ENCODE data around the gene CDC42BPB. TPM values are rescaled to one million over a fixed set of nuclear protein-coding genes. Genes with fewer than 3 reads are reported as not detected.

Gene CDC42BPB
- polyA plus RNA-seq, 1 of the 3 experiments (the other 2 are of a cell fraction) = 61.6 TPM

DNA sequence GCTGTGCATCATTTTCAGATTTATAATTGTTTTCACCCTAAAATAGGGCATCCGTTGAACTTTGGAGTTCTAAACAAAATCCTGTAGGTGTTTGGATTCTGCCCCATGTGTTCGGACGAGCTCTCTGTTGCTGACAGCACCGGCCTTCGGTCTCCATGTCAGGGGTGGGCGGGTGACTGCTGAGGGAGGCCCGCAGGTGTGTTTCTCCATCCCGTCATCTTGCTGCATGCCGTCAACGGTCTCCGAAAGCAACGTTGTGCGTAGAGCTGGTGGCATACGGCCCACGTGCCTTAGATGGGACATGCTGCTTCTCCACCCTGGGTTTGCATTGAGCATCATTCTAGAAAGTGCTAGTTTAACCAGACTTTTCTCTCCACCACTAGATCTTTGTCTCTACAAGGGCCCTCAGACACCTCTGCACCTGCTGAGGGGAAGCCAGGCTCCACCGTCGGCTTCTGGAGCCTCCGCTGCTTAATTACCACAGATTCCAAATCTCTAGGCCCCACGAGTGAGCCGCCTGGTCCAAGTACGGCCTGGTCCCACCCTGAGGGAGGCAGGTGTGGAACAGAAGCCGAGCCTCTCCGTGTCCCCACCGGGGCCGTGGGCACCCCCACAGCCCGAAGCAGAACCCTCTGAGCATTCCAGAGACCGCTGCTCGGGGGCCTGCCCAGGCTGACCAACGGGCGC lies 150.6 kb downstream of the CDC42BPB start (continued):
- no peak for TF ChIP-seq CTCF (IDR thresholded peaks at IDR 0.05)
- no peak for TF ChIP-seq NRF1 (IDR thresholded peaks at IDR 0.05; ENCODE audit: low read depth, low read length)
- no peak for TF ChIP-seq PBX3 (IDR thresholded peaks at IDR 0.05)

DNA sequence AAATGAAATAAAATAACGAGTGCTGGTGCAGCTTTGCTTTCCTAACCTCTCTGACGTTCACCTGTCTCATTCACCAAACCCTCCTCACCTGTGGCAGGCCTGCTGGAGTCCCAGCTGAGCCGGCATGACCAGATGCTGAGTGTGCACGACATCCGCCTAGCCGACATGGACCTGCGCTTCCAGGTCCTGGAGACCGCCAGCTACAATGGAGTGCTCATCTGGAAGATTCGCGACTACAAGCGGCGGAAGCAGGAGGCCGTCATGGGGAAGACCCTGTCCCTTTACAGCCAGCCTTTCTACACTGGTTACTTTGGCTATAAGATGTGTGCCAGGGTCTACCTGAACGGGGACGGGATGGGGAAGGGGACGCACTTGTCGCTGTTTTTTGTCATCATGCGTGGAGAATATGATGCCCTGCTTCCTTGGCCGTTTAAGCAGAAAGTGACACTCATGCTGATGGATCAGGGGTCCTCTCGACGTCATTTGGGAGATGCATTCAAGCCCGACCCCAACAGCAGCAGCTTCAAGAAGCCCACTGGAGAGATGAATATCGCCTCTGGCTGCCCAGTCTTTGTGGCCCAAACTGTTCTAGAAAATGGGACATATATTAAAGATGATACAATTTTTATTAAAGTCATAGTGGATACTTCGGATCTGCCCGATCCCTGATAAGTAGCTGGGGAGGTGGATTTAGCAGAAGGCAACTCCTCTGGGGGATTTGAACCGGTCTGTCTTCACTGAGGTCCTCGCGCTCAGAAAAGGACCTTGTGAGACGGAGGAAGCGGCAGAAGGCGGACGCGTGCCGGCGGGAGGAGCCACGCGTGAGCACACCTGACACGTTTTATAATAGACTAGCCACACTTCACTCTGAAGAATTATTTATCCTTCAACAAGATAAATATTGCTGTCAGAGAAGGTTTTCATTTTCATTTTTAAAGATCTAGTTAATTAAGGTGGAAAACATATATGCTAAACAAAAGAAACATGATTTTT lies 151.9 kb downstream of the CDC42BPB start:
- Histone ChIP-seq H4K20me1 (ENCODE audit: insufficient read depth) (no peaks in the 10 kb centered on the region), H3K36me3 (replicated peaks in 1 of 2; ENCODE audit: control insufficient read depth in 1 of 2, insufficient read depth in 2 of 2, low read length in 1 of 2) (peaks cover 13 to 24% of the 10 kb centered on the region in 2 experiments), H3K27ac (ENCODE audit: low read depth in 2 of 2, low read length in 1 of 2) (no peak overlapping the region), H3F3A (replicated peaks; ENCODE audit: insufficient read depth) (peaks cover 3% of the 10 kb centered on the region), H3K4me2 (no peak overlapping the region), H3K9ac (no peak overlapping the region), H3K9me3 (no peaks in the 10 kb centered on the region), H3K4me1 (ENCODE audit: control insufficient read depth in 1 of 2, insufficient read depth in 2 of 2, low read depth in 1 of 2, low read length in 1 of 2) (no peaks in the 10 kb centered on the region), H3K79me2 (ENCODE audit: insufficient read depth) (no peaks in the 10 kb centered on the region), H3K4me3 (ENCODE audit: low read depth in 2 of 2, low read length in 1 of 2) (no peak overlapping the region), H3K9me2 (no peaks in the 10 kb centered on the region), H3K27me3 (ENCODE audit: insufficient read depth) (no peaks in the 10 kb centered on the region), H2AFZ (ENCODE audit: low read depth) (no peak overlapping the region)
- 96% methylated on average over 38 of the region's 38 CpGs for WGBS (ENCODE audit: low lambda C conversion rate)
- no peak for TF ChIP-seq EZH2phosphoT487 (IDR thresholded peaks at IDR 0.05; ENCODE audit: borderline replicate concordance, low read depth)
- TF ChIP-seq GATA2 (CRISPR knock-in tag; IDR thresholded peaks at IDR 0.05) = no peak
- TF ChIP-seq, protein P1, sequence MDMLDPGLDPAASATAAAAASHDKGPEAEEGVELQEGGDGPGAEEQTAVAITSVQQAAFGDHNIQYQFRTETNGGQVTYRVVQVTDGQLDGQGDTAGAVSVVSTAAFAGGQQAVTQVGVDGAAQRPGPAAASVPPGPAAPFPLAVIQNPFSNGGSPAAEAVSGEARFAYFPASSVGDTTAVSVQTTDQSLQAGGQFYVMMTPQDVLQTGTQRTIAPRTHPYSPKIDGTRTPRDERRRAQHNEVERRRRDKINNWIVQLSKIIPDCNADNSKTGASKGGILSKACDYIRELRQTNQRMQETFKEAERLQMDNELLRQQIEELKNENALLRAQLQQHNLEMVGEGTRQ (IDR thresholded peaks at IDR 0.05; ENCODE audit: borderline replicate concordance, low read depth, low read length) = no peak
- POLR2A ChIA-PET = no interaction called here
- DNase-seq = no peak
- CTCF ChIA-PET = interaction anchor here (1.5 kb wide), 1 partner anchor 10 kb away, joined by 4 read pairs; no protein-coding TSS in a partner anchor
